Measurements from ENCODE around the gene CDKN2AIPNL.
"Not testable (repeated sequence)": the region's sequence is repeated elsewhere in the genome, so short reads cannot be mapped to it uniquely, and the experiment has no call there.

Gene CDKN2AIPNL

DNA sequence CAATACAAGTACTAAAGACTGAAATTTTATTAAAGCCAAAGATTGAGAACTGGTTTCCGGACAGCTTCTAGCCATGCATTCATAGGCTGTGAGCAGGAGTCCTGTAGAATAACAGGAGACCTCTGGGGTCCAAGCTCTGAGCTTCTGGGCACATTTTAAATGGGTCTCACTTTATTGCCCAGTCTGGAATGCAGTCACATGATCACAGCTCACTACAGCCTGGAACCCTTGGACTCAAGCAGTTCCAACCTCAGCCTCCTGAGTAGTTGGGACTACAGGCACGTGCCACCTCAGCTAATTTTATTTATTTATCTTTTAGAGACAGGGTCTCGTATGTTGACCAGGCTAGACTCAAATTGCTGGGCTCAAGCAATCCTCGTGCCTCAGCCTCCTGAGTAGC, 15.4 kb downstream of the CDKN2AIPNL start:
- DNase-seq, result no peak

DNA sequence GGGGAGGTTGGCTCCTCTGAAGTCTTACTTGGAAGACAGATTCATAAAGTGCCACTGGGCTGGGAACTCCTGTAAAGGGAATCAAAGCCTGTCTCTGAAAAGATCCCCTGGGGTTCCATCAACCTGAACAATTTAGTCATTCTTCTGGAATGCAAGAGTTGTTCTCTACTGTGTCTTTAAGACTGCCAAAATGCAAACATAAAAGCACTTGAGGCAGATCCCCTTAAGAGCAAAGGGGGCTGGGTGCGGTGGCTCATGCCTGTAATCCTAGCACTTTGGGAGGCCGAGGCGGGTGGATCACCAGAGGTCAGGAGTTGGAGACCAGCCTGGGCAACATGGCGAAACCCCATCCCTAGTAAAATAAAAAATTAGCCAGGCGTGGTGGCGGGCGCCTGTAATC, 16.7 kb downstream of the CDKN2AIPNL start:
- DNase-seq, result peak; percentile 24

DNA sequence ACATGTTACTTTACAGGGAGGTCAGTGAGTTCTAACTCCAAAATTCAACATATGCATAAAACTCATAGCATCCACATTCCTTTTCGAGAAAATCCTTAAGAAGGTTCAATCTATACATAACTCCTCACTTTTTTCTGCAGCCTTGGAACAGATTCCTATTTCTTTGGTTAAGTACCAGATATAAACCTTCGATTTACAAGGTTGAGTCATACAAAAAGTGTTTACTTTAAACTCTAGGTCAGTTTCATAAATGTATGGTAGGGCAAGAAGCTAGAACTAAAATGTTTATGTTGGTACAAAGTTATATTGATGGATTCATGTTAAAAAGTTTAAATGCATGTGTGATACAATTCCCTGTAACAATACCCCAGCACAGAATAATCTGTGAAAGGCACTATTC, 19.4 kb downstream of the CDKN2AIPNL start:
- no peak for DNase-seq

DNA sequence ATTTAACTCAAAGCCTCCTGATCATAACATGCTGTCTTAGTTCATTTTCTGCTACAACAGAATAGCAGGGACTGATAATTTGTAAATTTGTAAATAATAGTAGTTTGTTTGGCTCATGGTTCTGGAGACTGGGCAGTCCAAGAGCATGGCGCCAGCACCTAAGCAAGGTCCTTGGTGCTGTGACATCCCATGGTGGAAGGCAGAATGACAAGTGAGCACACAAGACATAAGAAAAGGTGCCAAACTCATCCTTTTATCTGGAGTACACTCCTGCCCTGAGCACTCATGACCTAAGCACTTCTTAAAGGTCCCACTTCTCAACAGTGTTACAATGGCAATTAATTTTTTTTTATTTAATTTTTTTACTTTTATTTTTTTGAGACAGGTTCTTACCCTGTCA, 24.2 kb downstream of the CDKN2AIPNL start:
- DNase-seq, result no peak

DNA sequence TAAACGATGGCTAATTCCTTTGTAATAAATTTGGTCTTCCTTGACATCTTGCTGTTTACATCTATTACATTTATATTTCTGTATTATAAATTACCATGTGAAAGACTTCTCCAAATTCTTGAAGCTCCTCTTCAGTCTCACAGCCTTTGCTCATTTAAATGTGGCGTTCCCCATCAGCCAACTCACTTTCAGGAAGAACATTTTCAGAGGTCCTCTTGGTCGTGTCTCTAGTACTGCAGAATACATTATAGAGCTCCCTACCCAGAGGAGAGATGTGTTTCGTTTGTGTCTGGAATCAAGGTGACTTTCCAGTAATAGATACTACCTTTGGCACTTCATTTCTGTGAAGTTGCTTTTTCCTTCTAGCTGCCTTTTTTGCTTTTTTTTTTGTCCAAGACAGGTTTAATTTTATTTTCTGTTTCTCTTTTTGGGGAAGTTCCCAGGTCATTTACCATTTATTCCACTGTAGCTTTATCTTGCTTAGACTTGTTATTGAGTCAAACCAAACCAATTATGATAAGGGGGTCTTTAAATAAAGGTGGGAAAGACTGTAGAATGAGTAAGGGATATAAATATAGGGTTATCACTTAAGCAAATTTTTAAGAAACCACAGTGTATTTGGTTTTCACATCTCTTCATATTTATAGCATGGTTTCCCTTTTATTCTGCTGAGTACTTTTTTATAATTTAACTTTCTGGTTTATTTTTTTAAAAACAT, 27.5 kb downstream of the CDKN2AIPNL start:
- DNase-seq, result no peak

DNA sequence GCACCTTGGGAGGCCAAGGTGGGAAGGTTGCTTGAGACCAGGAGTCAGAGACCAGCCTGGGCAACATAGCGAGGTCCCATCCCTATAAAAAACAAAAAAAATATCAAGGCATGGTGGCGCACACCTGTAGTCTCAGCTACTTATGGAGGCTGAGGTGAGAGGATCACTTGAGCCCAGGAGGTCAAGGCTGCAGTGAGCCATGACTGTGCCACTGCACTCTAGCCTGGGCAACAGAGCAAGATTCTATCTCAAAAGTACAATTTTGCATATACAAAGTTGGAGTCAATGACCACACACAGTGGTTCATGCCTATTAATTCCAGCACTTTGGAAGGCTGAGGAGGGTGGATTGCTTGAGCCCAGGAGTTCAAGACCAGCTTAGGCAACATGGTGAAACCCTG, 29.5 kb downstream of the CDKN2AIPNL start:
- not testable (repeated sequence) for DNase-seq

DNA sequence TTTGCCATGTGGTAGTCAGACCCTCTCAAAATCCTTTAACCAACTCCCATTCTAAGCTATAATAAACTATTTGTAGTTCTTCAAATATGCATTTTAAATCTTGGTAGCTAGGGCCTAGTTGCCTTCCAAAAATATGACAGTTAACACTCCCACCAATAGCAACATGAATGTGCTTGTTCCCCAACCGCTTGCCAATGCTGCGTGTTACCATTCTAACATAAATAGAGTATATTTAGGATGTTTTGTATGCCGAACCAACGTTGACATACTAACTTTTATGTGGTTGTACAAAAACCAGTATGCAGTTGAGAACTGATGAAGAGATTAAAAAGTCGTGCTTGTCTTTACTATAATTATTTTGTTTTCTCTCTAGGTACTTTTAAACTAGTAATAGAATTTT, 31.3 kb downstream of the CDKN2AIPNL start:
- no peak for DNase-seq

DNA sequence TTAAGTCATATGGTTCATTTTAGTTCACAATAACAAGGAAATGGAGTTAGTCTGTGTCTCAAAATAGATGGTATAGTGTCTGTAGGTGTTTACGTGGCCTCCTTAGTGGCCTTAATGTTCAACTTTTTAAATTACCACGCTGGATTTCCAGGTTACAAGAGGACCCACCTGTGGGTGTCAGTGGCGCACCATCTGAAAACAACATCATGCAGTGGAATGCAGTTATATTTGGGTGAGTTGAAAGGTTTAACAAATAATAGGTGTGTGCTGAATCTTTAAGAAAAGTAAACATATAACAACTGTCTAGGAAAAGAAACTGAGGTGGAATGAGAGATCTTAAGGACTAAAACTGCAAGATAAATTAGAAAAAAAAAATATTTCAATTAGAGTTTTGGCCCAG, 37.4 kb downstream of the CDKN2AIPNL start:
- DNase-seq, result no peak

DNA sequence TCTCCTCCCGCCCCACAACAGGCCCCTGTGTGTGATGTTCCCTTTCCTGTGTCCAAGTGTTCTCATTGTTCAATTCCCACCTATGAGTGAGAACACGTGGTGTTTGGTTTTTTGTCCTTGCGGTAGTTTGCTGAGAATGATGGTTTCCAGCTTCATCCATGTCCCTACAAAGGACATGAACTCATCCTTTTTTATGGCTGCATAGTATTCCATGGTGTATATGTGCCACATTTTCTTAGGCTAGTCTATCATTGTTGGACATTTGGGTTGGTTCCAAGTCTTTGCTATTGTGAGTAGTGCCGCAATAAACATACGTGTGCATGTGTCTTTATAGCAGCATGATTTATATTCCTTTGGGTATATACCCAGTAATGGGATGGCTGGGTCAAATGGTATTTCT, 38.0 kb downstream of the CDKN2AIPNL start:
- DNase-seq, result not testable (repeated sequence)

DNA sequence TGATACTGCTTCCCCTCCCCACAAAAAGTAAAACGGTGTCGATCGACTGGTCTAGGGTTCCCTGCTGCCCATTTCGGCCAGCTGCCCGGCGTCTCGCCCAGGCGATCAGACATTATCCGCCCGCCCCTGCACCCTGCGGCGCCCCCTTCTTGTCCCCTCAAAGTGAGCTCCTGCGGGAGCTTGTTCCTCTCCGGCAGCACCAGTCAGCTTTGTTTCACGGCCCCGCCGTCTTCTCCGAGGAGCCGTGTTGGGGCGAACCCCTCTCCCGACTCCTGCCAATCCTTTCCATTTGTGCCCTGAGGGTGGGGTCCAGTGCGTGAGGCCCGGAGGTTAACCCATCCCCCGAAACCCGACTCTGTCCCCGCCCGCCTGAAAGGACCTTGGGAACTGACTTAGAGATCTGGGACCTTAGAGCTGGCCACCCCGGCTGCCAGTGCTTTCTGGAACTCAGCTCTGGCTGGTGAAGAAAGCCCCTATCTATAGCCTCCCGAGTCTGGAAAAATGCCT, 39.8 kb downstream of the CDKN2AIPNL start:
- peak; percentile 14 for DNase-seq

DNA sequence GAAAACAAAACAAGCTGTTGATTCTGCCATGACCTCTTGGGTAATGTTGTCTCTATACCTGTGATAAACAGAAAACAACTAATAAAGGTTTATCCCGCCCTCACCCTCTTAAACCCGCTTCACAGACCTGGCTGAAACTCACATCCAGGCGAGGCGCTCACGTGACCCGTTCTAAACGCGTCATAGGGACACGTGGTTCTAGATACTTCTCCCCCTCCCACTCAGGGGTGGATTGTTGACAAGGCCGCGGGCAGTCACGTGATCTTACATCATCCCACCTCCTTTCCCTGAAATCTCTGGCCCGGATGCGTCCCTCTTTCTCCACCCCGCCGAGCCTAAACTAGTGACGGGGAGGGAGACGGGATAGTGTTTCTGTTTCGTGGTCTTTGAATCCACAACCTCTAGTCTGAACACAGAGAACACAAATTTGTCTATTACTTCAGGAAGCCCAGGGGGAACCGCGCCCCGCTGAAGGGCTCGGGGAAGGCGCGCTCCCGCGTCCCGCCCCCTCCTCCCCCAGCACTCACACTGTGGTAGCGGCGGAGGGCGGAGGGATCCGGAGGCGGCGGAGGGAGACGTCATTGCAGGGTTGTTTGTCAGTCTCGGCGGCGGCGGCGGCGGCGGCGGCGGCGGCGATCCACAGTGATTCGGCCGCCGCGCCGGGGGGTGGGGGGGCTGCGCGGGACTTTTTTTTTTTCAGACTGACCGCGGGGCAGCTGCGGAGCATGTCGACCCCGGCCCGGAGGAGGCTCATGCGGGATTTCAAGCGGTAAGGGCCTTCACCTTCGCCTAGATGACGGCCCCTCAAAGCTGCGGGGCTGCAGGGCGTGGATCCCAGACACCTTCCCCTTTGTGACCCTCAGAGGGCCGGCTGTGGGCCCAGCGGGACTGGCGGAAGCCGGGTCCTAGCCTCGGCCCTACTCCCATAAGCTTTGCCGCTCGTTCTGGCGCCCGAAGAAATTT, 40.5 kb downstream of the CDKN2AIPNL start, which contains the start of gene UBE2B:
Gene UBE2B, plus strand, starts transcription at position 699 of the 963 bp plus-strand sequence. Its CDS starts 27 bp downstream, at position 726.
- peak; percentile 100 for DNase-seq

DNA sequence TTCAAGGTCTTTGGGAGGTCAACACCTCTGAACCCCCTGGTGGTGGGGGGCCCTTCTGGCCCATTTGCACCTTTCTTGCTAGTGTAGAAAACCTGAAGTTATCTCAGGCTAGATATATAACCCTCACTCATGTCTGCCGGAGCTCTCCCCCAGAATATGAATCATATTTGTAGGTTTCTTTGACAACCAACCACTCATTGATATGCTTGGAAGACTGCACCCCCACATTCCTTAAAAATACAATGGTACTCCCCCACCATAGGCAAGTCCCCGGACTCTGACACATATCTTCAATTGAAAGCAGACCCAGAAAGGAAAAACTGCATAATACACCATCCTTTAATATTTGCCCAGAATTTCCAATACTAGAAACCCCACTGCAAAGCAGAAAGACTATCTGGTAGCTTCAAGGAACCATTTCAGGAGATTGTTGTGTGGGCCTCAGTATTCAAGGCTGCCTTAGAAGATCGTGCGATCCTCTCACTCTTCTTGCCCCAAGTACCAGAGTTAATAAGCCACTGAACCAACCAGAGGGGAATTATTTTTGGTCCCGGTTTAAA, 41.3 kb downstream of the CDKN2AIPNL start:
- DNase-seq, result no peak

DNA sequence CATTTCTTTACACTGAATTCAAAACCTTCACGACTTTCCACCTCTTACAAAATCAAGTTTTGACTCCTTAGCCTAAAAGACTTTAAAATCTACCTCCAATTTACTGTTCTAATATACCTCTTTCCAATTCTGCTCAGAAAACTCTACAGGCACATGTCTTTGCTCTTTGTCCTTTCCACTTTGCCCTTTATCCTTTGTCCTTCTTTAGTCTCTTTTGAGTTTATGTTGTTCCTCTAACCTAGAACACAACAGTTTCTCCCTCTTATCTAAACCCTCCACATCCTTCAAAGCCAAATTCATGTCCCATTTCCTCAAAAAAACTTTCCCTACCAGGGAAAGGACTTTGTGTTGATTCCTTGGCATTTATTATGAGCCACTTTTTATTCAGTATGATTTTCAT, 46.1 kb downstream of the CDKN2AIPNL start:
- DNase-seq, result no peak

DNA sequence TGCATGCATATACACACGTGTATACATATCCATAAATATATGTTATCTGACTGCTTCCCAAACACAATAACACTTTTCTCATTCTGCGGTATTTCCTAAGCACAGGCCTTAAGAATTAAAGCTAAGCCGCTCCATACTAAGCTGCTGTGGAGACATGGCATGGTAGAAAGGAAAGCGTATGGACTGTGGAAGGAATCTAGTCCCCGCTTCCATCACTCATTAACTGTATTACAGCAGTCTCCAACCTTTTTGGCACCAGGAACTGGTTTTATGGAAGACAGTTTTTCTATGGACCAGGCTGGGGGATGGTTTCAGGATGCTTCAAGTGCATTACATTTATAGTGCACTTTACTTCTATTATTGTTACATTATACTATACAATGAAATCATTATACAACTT, 56.0 kb downstream of the CDKN2AIPNL start:
- DNase-seq, result no peak
